Neural cell (in vitro differentiated cells): ENCODE measurements around the gene PREB. TPM values are rescaled to one million over a fixed set of nuclear protein-coding genes. Genes with fewer than 3 reads are reported as not detected.

Source experiments
- H2AFZ ChIP-seq: fragments of 200-600, 300-800 bp; sonication (generic), shearing (Covaris generic); 2 replicates; pipeline ENCODE4 v1.6.0; 2014; ENCODE audit warnings: low read depth, mild to moderate bottlenecking, antibody characterized with exemption, low read length, moderate library complexity
- H3F3A ChIP-seq: fragments of 200-600 bp; shearing (Covaris generic); 2 replicates; pipeline ENCODE4 v1.6.1; 2016; ENCODE audit warnings: mild to moderate bottlenecking, moderate library complexity, mixed read lengths, antibody characterized with exemption, low read length; ENCODE audit not compliant: insufficient read depth, poor library complexity, severe bottlenecking
- H3K27ac ChIP-seq: fragments of 200-600, 300-800 bp; sonication (generic), shearing (Covaris generic); 2 replicates; pipeline ENCODE4 v1.5.1; 2014; ENCODE audit warnings: mild to moderate bottlenecking, low read length, moderate library complexity
- H3K27me3 ChIP-seq: fragments of 300-800, 200-600 bp; sonication (generic), shearing (Covaris generic); 2 replicates; pipeline ENCODE4 v1.6.0; 2014; ENCODE audit warnings: mild to moderate bottlenecking, low read depth, low read length, moderate library complexity; ENCODE audit not compliant: insufficient read depth
- H3K36me3 ChIP-seq: fragments of 300-800, 200-600 bp; sonication (generic), shearing (Covaris generic); 2 replicates; pipeline ENCODE4 v1.5.1; 2014; ENCODE audit warnings: mild to moderate bottlenecking, antibody characterized with exemption, low read length, moderate library complexity; ENCODE audit not compliant: insufficient read depth
- H3K4me2 ChIP-seq: fragments of 300-800, 200-600 bp; sonication (generic), shearing (Covaris generic); 2 replicates; pipeline ENCODE4 v1.6.0; 2014; ENCODE audit warnings: mild to moderate bottlenecking, low read length
- H3K4me3 ChIP-seq: fragments of 300-800, 200-600 bp; sonication (generic), shearing (Covaris generic); 2 replicates; pipeline ENCODE4 v1.5.1; 2014; ENCODE audit warnings: mild to moderate bottlenecking, low read length, moderate library complexity
- H3K79me2 ChIP-seq: fragments of 200-600 bp; shearing (Covaris generic); replicated peaks from 2 replicates; pipeline ENCODE4 v1.6.0; 2014; ENCODE audit warnings: mild to moderate bottlenecking, low read length, moderate library complexity; ENCODE audit not compliant: insufficient read depth
- H3K9ac ChIP-seq: fragments of 300-800, 200-600 bp; sonication (generic), shearing (Covaris generic); 2 replicates; pipeline ENCODE4 v1.6.1; 2016; ENCODE audit warnings: mild to moderate bottlenecking, low read length, mixed read lengths
- H3K9me2 ChIP-seq: fragments of 200-600 bp; shearing (Covaris generic); 2 replicates; pipeline ENCODE4 v1.6.1; 2016; ENCODE audit warnings: mild to moderate bottlenecking, low read length, mixed read lengths; ENCODE audit not compliant: insufficient read depth
- H3K9me3 ChIP-seq: fragments of 200-600, 300-800 bp; sonication (generic), shearing (Covaris generic); 2 replicates; pipeline ENCODE4 v1.6.1; 2016; ENCODE audit warnings: mild to moderate bottlenecking, mixed run types, low read length, moderate library complexity, mixed read lengths
- H4K20me1 ChIP-seq: fragments of 200-600 bp; shearing (Covaris generic); 2 replicates; pipeline ENCODE4 v1.6.1; 2016; ENCODE audit warnings: mild to moderate bottlenecking, mixed run types; ENCODE audit not compliant: insufficient read depth
- CTCF ChIP-seq: fragments of 450-650 bp; IDR thresholded peaks from 2 replicates; pipeline ENCODE4 v1.5.1; 2014; ENCODE audit warnings: antibody characterized with exemption, mild to moderate bottlenecking, moderate library complexity; ENCODE audit not compliant: poor library complexity, severe bottlenecking
- EP300 ChIP-seq: fragments of 450-650 bp; conservative IDR thresholded peaks from 2 replicates; pipeline ENCODE4 v1.6.1; 2014; ENCODE audit warnings: antibody characterized with exemption, mild to moderate bottlenecking, moderate library complexity; ENCODE audit not compliant: poor library complexity, severe bottlenecking
- EZH2 ChIP-seq: fragments of 200-600, 300-800 bp; shearing (Covaris generic), sonication (generic); IDR thresholded peaks from 2 replicates; pipeline ENCODE4 v1.6.1; 2014; ENCODE audit warnings: antibody characterized with exemption, low read length, borderline replicate concordance, mild to moderate bottlenecking; ENCODE audit not compliant: insufficient read depth, poor library complexity, severe bottlenecking
- MXI1 ChIP-seq: fragments of 450-650 bp; conservative IDR thresholded peaks from 2 replicates; pipeline ENCODE4 v1.6.1; 2014; ENCODE audit warnings: antibody characterized with exemption, mild to moderate bottlenecking; ENCODE audit not compliant: poor library complexity, severe bottlenecking
- POLR2AphosphoS5 ChIP-seq: IDR thresholded peaks from 2 replicates; pipeline ENCODE4 v1.6.1; 2012
- RAD21 ChIP-seq: fragments of 450-650 bp; conservative IDR thresholded peaks from 2 replicates; pipeline ENCODE4 v1.6.1; 2014; ENCODE audit warnings: antibody characterized with exemption, mild to moderate bottlenecking, moderate library complexity
- REST ChIP-seq: IDR thresholded peaks from 2 replicates; pipeline ENCODE4 v1.6.1; 2012; ENCODE audit warnings: borderline replicate concordance
- SMC3 ChIP-seq: fragments of 450-650 bp; conservative IDR thresholded peaks from 2 replicates; pipeline ENCODE4 v1.6.1; 2014; ENCODE audit warnings: antibody characterized with exemption, mild to moderate bottlenecking, moderate library complexity; ENCODE audit not compliant: poor library complexity
- TAF1 ChIP-seq: IDR thresholded peaks from 2 replicates; pipeline ENCODE4 v1.6.1; 2012; ENCODE audit warnings: low read depth
- polyA plus RNA-seq: library from polyadenylated mRNA; depleted of rRNA; stranded (reverse); fragments of >200 nt; gene quantifications from 2 replicates; pipeline ENCODE4 v1.2.3, GENCODE V29; 2014

The PREB gene
- polyA plus RNA-seq, 1 donor from 2014 or later = 121 TPM

GRCh38 chr2:27126252-27126710, 8.2 kb downstream of the PREB start:
- H3K27me3 ChIP-seq = peaks cover 6% of the 10 kb centered on the region
- no peak overlapping the region for H3K9ac ChIP-seq
- no peaks in the 10 kb centered on the region for H3K36me3 ChIP-seq
- H2AFZ ChIP-seq = no peak overlapping the region
- H3K4me3 ChIP-seq = no peak overlapping the region
- no peaks in the 10 kb centered on the region for H3K79me2 ChIP-seq
- no peaks in the 10 kb centered on the region for H3K9me3 ChIP-seq
- no peak for TF ChIP-seq EP300
- TF ChIP-seq EZH2 = no peak
- no peak for TF ChIP-seq TAF1
- TF ChIP-seq POLR2AphosphoS5 = no peak
- TF ChIP-seq SMC3 = no peak
- no peak for TF ChIP-seq CTCF
- no peaks in the 10 kb centered on the region for H4K20me1 ChIP-seq
- H3K4me2 ChIP-seq = no peak overlapping the region
- H3F3A ChIP-seq = no peaks in the 10 kb centered on the region
- H3K9me2 ChIP-seq = no peaks in the 10 kb centered on the region
- no peak overlapping the region for H3K27ac ChIP-seq

GRCh38 chr2:27125104-27125503, 9.3 kb downstream of the PREB start:
- no peak overlapping the region for H3K4me3 ChIP-seq
- TF ChIP-seq RAD21 (no peak), MXI1 (no peak), EZH2 (no peak), SMC3 (no peak), EP300 (no peak), CTCF (no peak), POLR2AphosphoS5 (no peak), TAF1 (no peak), REST (no peak)
- H3F3A ChIP-seq = no peaks in the 10 kb centered on the region
- no peak overlapping the region for H3K27ac ChIP-seq
- H3K79me2 ChIP-seq = no peaks in the 10 kb centered on the region
- no peaks in the 10 kb centered on the region for H3K36me3 ChIP-seq
- H2AFZ ChIP-seq = no peak overlapping the region
- no peaks in the 10 kb centered on the region for H4K20me1 ChIP-seq
- H3K27me3 ChIP-seq = peaks cover 10% of the 10 kb centered on the region
- H3K4me2 ChIP-seq = no peak overlapping the region
- no peak overlapping the region for H3K9ac ChIP-seq
- no peaks in the 10 kb centered on the region for H3K9me2 ChIP-seq
- no peaks in the 10 kb centered on the region for H3K9me3 ChIP-seq
